ENCODE data around the gene JCAD. TPM values are rescaled to one million over a fixed set of nuclear protein-coding genes. Genes with fewer than 3 reads are reported as not detected.

The JCAD gene
- total RNA-seq, 1 experiment from 2014 or later: 36.7 TPM

GRCh38 chr10:30091136-30091535, 31.8 kb upstream of the JCAD start:
- no peaks in the 10 kb centered on the region for H3K9me3 ChIP-seq (ENCODE audit: insufficient read depth, low read depth)
- BruUV-seq (replicated peaks): no TSS peak
- H3K4me1 ChIP-seq (replicated peaks; ENCODE audit: insufficient read depth): peaks cover 11% of the 10 kb centered on the region; the same call in 1 of the 2 replicates
- no peaks in the 10 kb centered on the region for H3F3A ChIP-seq (ENCODE audit: insufficient read depth, low read depth)
- POLR2A ChIA-PET (ENCODE audit: unreplicated experiment): no interaction called here
- CTCF ChIA-PET: no interaction called here
- H3K36me3 ChIP-seq (ENCODE audit: low read depth): no peaks in the 10 kb centered on the region
- H4K20me1 ChIP-seq (ENCODE audit: insufficient read depth): no peaks in the 10 kb centered on the region
- TF ChIP-seq CTCF (conservative IDR thresholded peaks at IDR 0.05) (no peak), EZH2 (IDR thresholded peaks at IDR 0.05; ENCODE audit: low read depth) (no peak)
- no peak overlapping the region for H3K4me3 ChIP-seq
- DNase-seq: no peak
- H3K27ac ChIP-seq: no peak overlapping the region
- H3K79me2 ChIP-seq (ENCODE audit: low read depth): no peaks in the 10 kb centered on the region
- intact Hi-C loops (cut with micrococcal nuclease; ENCODE audit: unreplicated experiment): no loop called here
- no peak overlapping the region for H3K4me2 ChIP-seq
- no peaks in the 10 kb centered on the region for H3K9me2 ChIP-seq (ENCODE audit: insufficient read depth)
- H3K27me3 ChIP-seq (ENCODE audit: insufficient read depth, low read depth): no peaks in the 10 kb centered on the region
- H2AFZ ChIP-seq: no peak overlapping the region

- H3K36me3 ChIP-seq (ENCODE audit: low read depth): no peaks in the 10 kb centered on the region
- H3K4me1 ChIP-seq (replicated peaks; ENCODE audit: insufficient read depth): no peaks in the 10 kb centered on the region
- CTCF ChIA-PET: no interaction called here
- intact Hi-C loops (cut with micrococcal nuclease; ENCODE audit: unreplicated experiment): no loop called here
- H3F3A ChIP-seq (ENCODE audit: insufficient read depth, low read depth): no peaks in the 10 kb centered on the region
- H3K27me3 ChIP-seq (ENCODE audit: insufficient read depth, low read depth): no peaks in the 10 kb centered on the region
- no peaks in the 10 kb centered on the region for H3K9me3 ChIP-seq (ENCODE audit: insufficient read depth, low read depth)
- no peak overlapping the region for H2AFZ ChIP-seq
- H4K20me1 ChIP-seq (ENCODE audit: insufficient read depth): no peaks in the 10 kb centered on the region
- DNase-seq: no peak
- POLR2A ChIA-PET (ENCODE audit: unreplicated experiment): no interaction called here
- no peak overlapping the region for H3K4me2 ChIP-seq
- no peak overlapping the region for H3K4me3 ChIP-seq
- no peaks in the 10 kb centered on the region for H3K79me2 ChIP-seq (ENCODE audit: low read depth)
- H3K9me2 ChIP-seq (ENCODE audit: insufficient read depth): no peaks in the 10 kb centered on the region
- TF ChIP-seq EZH2 (IDR thresholded peaks at IDR 0.05; ENCODE audit: low read depth): no peak
- TF ChIP-seq CTCF (conservative IDR thresholded peaks at IDR 0.05): no peak
- H3K27ac ChIP-seq: no peak overlapping the region
- no TSS peak for BruUV-seq (replicated peaks)
Observed at GRCh38 chr10:30088178-30088577, 28.8 kb upstream of the JCAD start.

GRCh38 chr10:30083934-30084333, 24.5 kb upstream of the JCAD start:
- no peaks in the 10 kb centered on the region for H3K9me3 ChIP-seq (ENCODE audit: insufficient read depth, low read depth)
- no peaks in the 10 kb centered on the region for H3K79me2 ChIP-seq (ENCODE audit: low read depth)
- intact Hi-C loops (cut with micrococcal nuclease; ENCODE audit: unreplicated experiment): no loop called here
- ChIA-PET CTCF (no interaction called here), POLR2A (ENCODE audit: unreplicated experiment) (interaction anchor here (0.6 kb wide), 1 partner anchor 30 kb away, joined by 3 read pairs; no protein-coding TSS in a partner anchor)
- TF ChIP-seq EZH2 (IDR thresholded peaks at IDR 0.05; ENCODE audit: low read depth) (no peak), CTCF (conservative IDR thresholded peaks at IDR 0.05) (no peak)
- H3K27me3 ChIP-seq (ENCODE audit: insufficient read depth, low read depth): no peaks in the 10 kb centered on the region
- H3K9me2 ChIP-seq (ENCODE audit: insufficient read depth): no peaks in the 10 kb centered on the region
- no peaks in the 10 kb centered on the region for H4K20me1 ChIP-seq (ENCODE audit: insufficient read depth)
- no peak overlapping the region for H3K27ac ChIP-seq
- no peak for DNase-seq
- no peak overlapping the region for H3K4me2 ChIP-seq
- BruUV-seq (replicated peaks): no TSS peak
- H2AFZ ChIP-seq: no peak overlapping the region
- H3F3A ChIP-seq (ENCODE audit: insufficient read depth, low read depth): no peaks in the 10 kb centered on the region
- no peaks in the 10 kb centered on the region for H3K36me3 ChIP-seq (ENCODE audit: low read depth)
- no peaks in the 10 kb centered on the region for H3K4me1 ChIP-seq (replicated peaks; ENCODE audit: insufficient read depth)
- no peak overlapping the region for H3K4me3 ChIP-seq

Measured in PC-9 (cell line).